ENCODE data around the gene MYO7A.

The MYO7A gene

DNA sequence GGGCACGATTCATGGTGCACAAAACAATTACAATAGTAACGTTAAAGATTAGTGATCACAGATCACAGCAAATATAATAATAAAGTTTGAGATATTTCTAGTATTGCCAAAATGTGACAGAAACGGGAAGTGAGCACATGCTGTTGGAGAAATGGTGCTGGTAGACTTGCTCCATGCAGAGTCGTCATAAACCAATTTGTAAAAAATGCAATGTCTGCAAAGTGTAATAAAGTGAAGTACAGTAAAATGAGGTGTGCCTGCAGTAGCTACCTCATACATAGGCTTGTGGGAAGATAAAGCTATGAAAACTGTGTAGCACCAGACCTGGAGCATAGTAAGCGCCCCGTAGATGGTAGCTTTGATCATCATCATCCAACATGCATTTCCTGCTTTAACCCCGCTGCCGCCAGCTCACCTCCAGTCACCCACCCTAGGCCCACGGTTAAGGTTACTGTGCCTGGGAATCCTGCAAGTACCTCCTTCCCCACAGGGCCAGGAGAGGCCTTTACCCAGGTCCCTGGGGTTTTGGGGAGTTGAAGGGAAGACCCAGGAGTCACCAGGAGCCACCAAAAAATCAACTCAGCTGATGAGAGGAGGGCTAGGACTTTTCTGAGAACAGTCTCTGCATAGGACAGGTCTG is 59.2 kb downstream of the MYO7A start:
- Histone ChIP-seq H3K4me3 (IDR thresholded peaks at IDR 0.05; ENCODE audit: insufficient read depth, low read depth, low read length) (no peak overlapping the region), H3K27me3 (ENCODE audit: insufficient read depth, low read depth) (no peaks in the 10 kb centered on the region), H3K4me2 (no peak overlapping the region), H2AFZ (ENCODE audit: low read depth) (no peak overlapping the region), H3K36me3 (ENCODE audit: insufficient read depth) (no peaks in the 10 kb centered on the region), H3K9ac (no peak overlapping the region), H3K27ac (no peak overlapping the region), H4K20me1 (ENCODE audit: insufficient read depth) (no peaks in the 10 kb centered on the region), H3K79me2 (ENCODE audit: insufficient read depth, low read depth) (no peaks in the 10 kb centered on the region), H3K4me1 (ENCODE audit: low read depth, poor library complexity, severe bottlenecking) (no peaks in the 10 kb centered on the region)
- TF ChIP-seq, protein P1, sequence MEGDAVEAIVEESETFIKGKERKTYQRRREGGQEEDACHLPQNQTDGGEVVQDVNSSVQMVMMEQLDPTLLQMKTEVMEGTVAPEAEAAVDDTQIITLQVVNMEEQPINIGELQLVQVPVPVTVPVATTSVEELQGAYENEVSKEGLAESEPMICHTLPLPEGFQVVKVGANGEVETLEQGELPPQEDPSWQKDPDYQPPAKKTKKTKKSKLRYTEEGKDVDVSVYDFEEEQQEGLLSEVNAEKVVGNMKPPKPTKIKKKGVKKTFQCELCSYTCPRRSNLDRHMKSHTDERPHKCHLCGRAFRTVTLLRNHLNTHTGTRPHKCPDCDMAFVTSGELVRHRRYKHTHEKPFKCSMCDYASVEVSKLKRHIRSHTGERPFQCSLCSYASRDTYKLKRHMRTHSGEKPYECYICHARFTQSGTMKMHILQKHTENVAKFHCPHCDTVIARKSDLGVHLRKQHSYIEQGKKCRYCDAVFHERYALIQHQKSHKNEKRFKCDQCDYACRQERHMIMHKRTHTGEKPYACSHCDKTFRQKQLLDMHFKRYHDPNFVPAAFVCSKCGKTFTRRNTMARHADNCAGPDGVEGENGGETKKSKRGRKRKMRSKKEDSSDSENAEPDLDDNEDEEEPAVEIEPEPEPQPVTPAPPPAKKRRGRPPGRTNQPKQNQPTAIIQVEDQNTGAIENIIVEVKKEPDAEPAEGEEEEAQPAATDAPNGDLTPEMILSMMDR (conservative IDR thresholded peaks at IDR 0.05; ENCODE audit: low read depth, low read length) = no peak

DNA sequence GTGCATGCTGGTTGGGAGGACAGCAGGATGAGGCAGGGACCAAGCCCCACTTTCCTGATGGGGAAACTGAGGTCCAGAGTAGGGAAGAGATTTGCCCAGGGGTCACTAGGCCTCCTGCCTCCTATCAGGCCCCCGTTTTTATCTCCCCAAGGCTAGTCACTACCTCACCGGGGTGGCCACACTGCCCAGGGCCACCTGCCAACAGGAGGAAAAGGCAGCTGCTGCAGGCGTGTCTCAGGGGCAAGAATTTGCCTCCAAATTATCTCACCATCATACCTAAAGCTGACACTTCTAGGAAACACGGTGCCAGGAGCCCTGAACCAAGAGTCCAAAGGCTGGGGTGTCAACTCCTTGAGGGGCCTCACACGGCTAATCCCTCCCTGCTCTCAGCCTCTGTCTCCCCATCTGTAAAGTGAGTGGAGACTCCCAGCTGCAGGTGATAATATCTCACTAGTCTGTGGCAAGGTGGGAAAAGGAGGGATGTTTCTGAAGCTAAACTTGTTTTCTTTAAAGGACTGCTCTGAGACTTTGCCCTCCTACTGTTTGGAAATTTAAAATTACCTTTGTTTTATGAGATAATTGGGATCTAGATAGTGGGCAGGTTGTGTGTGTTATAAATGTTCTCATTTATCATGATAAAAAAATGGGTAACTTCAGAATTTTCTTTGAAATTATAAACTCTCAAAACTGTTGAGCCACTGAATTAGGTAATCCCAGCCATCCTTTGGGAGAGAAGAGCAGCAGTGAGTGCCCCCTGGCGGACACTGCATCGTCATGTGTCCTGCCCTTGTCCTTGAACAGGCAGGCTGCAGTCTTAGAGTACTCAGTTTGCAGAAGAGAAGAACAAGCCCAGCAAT is 60.0 kb downstream of the MYO7A start:
- H3K27me3 ChIP-seq (ENCODE audit: insufficient read depth, low read depth) = no peaks in the 10 kb centered on the region
- H3K79me2 ChIP-seq (ENCODE audit: insufficient read depth, low read depth) = no peaks in the 10 kb centered on the region
- H3K4me2 ChIP-seq = no peak overlapping the region
- H3K4me1 ChIP-seq (ENCODE audit: low read depth, poor library complexity, severe bottlenecking) = no peaks in the 10 kb centered on the region
- TF ChIP-seq, protein P1 (conservative IDR thresholded peaks at IDR 0.05; ENCODE audit: low read depth, low read length) = peak; percentile 94
- no peaks in the 10 kb centered on the region for H4K20me1 ChIP-seq (ENCODE audit: insufficient read depth)
- H3K9ac ChIP-seq = no peak overlapping the region
- no peaks in the 10 kb centered on the region for H3K36me3 ChIP-seq (ENCODE audit: insufficient read depth)
- H3K27ac ChIP-seq = no peak overlapping the region
- no peak overlapping the region for H3K4me3 ChIP-seq (IDR thresholded peaks at IDR 0.05; ENCODE audit: insufficient read depth, low read depth, low read length)
- no peak overlapping the region for H2AFZ ChIP-seq (ENCODE audit: low read depth)

DNA sequence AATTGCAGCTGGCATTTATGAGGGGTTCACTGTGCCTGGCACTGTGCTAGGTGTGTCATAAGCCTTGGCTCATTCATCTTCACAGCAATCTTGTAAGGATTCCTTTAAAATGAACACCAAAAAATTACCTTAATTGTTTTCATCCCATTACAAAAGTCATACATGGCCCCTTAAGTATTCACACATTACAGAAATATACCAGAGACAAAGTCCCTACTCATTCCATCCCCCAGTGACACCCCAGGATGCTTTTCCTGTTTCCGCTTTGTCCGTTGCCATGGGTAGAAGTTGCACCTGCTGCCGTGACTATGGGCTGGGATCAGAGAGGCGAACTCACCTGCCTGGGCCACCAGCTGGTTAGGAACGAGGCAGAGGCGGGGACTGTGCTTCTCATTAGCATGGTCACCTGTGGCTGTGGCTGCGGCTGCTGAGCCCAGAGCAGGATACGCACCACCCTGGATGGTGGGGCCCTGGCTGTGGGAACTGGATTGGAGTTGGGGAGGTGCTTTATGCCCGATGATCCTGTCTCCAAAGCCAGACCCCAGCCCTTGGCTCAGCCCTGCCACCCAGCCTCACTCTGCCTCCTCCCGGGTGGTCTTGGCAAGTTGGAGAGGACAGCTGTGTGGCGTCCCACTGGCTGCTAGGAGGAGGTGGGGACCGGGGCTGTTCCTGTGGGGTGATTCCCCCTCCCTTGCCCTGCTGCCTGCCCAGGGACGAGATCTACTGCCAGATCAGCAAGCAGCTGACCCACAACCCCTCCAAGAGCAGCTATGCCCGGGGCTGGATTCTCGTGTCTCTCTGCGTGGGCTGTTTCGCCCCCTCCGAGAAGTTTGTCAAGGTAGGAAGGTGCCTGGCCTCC is 60.8 kb downstream of the MYO7A start:
- H3K79me2 ChIP-seq (ENCODE audit: insufficient read depth, low read depth) = no peaks in the 10 kb centered on the region
- TF ChIP-seq, protein P1 (conservative IDR thresholded peaks at IDR 0.05; ENCODE audit: low read depth, low read length) = peak; percentile 67
- no peak overlapping the region for H2AFZ ChIP-seq (ENCODE audit: low read depth)
- H3K9ac ChIP-seq = no peak overlapping the region
- no peaks in the 10 kb centered on the region for H3K4me1 ChIP-seq (ENCODE audit: low read depth, poor library complexity, severe bottlenecking)
- H3K27ac ChIP-seq = no peak overlapping the region
- H4K20me1 ChIP-seq (ENCODE audit: insufficient read depth) = no peaks in the 10 kb centered on the region
- no peak overlapping the region for H3K4me2 ChIP-seq
- H3K4me3 ChIP-seq (IDR thresholded peaks at IDR 0.05; ENCODE audit: insufficient read depth, low read depth, low read length) = no peak overlapping the region
- H3K27me3 ChIP-seq (ENCODE audit: insufficient read depth, low read depth) = no peaks in the 10 kb centered on the region
- no peaks in the 10 kb centered on the region for H3K36me3 ChIP-seq (ENCODE audit: insufficient read depth)

DNA sequence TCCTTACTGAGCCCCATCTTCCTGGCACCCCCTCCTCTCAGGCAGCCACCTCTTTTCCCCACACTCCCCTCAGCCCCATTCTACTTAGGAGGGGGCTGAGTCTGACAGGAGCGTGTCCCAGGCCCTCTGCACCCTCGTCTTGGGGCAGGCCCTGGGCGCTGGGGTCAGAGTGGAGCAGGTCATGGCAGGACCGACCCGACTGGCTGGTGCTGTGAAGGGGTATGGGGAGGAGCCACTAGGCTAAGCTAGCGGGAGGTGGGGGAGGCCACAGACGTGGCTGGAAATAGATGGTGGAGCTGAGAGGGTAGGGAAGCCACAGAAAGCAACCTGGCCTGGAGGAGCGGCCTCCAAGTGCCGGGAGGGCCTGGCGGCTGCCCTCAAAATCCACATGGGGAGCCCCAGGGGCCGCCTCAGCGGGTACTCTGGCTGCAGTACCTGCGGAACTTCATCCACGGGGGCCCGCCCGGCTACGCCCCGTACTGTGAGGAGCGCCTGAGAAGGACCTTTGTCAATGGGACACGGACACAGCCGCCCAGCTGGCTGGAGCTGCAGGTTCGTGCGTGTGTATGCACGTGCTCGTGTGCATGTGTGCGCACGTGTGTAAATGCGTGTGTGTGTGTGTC is 61.7 kb downstream of the MYO7A start:
- H2AFZ ChIP-seq (ENCODE audit: low read depth) = no peak overlapping the region
- TF ChIP-seq, protein P1 (conservative IDR thresholded peaks at IDR 0.05; ENCODE audit: low read depth, low read length) = no peak
- H3K4me1 ChIP-seq (ENCODE audit: low read depth, poor library complexity, severe bottlenecking) = no peaks in the 10 kb centered on the region
- H3K36me3 ChIP-seq (ENCODE audit: insufficient read depth) = no peaks in the 10 kb centered on the region
- no peaks in the 10 kb centered on the region for H3K79me2 ChIP-seq (ENCODE audit: insufficient read depth, low read depth)
- H3K27ac ChIP-seq = no peak overlapping the region
- H4K20me1 ChIP-seq (ENCODE audit: insufficient read depth) = no peaks in the 10 kb centered on the region
- H3K27me3 ChIP-seq (ENCODE audit: insufficient read depth, low read depth) = no peaks in the 10 kb centered on the region
- no peak overlapping the region for H3K4me2 ChIP-seq
- no peak overlapping the region for H3K9ac ChIP-seq
- no peak overlapping the region for H3K4me3 ChIP-seq (IDR thresholded peaks at IDR 0.05; ENCODE audit: insufficient read depth, low read depth, low read length)
